Stimulated activated CD8-positive, alpha-beta memory T cell treated with anti-CD3 and anti-CD28 coated beads, Interleukin-7, amount 100 ng/mL, for 48 hours (primary cell): ENCODE results near the gene ALDH8A1.

ENCODE experiments used
- DNase-seq, 2 donors: peaks; one replicate each; pipeline ENCODE4 v3.0.0-alpha.2; 2020; ENCODE audit warnings: low read depth in 1 of 2; ENCODE audit errors: extremely low read depth in 1 of 2

The ALDH8A1 gene, protein sequence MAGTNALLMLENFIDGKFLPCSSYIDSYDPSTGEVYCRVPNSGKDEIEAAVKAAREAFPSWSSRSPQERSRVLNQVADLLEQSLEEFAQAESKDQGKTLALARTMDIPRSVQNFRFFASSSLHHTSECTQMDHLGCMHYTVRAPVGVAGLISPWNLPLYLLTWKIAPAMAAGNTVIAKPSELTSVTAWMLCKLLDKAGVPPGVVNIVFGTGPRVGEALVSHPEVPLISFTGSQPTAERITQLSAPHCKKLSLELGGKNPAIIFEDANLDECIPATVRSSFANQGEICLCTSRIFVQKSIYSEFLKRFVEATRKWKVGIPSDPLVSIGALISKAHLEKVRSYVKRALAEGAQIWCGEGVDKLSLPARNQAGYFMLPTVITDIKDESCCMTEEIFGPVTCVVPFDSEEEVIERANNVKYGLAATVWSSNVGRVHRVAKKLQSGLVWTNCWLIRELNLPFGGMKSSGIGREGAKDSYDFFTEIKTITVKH

DNA sequence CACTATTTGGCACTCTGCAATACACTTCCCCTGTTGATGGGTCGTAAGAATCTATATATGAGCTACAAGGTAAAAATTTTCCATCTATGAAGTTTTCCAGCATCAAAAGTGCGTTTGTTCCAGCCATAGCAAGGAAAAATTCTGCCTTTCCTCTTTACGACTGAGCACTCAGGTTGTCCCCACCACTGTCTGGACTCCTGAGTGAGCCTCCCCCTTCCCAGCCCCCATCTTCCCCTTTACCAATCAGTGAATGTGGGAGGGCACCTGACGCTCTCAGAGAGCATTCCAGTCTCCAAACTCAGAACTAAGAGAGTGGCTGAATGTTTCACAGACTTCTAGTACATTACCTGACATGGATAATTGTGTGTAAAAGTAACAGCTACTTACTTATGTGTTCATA lies at the start of gene ALDH8A1:
ALDH8A1 (minus strand) TSS at position 175 of the 400 bp plus-strand sequence; CDS start at position 127, 48 bp downstream.
- DNase-seq: no peak

DNA sequence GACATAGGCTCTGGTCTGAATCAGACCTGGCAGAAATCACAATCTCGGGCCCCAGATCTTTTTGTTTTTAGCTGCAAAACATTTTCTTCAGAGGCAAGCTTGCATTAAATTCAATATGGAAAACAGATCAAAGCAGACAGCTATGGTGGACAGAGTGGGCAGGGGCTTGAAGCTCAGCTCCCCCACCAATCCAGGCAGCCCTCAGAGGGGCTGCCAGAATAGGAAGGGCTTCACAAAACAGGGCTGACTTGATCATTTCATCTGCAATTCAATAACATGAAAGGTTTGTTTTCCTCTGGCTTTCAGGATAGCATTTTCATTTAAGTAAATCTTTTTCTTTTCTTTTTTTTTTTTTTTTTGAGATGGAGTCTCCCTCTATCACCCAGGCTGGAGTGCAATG lies 49.2 kb upstream of the ALDH8A1 start:
- no peak for DNase-seq

GRCh38 chr6:134997133-134997995 lies 47.5 kb upstream of the ALDH8A1 start:
- DNase-seq: no peak

- DNase-seq: no peak
Observed at GRCh38 chr6:134995536-134995935, 45.6 kb upstream of the ALDH8A1 start.

DNA sequence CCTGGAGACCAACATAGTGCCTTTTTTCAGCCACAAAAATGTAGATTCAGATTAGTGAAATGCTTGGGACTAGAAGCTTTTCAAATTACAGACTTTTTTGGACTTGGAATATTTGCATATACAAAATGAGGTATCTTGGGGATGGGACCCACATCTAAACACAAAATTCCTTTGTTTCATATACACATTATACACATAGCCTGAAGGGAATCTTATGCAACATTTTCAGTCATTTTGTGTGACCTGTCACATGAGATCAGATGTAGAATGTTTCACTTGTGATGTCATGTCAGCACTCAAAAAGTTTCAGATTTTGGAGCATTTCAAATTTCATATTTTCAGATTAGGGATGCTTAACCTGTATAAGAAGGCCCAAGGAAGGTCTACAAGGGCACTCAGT lies 44.5 kb upstream of the ALDH8A1 start:
- DNase-seq: no peak

GRCh38 chr6:134992155-134992554 lies 42.3 kb upstream of the ALDH8A1 start:
- DNase-seq: no peak

- no peak for DNase-seq
Observed at GRCh38 chr6:134990262-134990661, 40.4 kb upstream of the ALDH8A1 start.

- DNase-seq: no peak
Observed at GRCh38 chr6:134984821-134985220, 34.9 kb upstream of the ALDH8A1 start.

DNA sequence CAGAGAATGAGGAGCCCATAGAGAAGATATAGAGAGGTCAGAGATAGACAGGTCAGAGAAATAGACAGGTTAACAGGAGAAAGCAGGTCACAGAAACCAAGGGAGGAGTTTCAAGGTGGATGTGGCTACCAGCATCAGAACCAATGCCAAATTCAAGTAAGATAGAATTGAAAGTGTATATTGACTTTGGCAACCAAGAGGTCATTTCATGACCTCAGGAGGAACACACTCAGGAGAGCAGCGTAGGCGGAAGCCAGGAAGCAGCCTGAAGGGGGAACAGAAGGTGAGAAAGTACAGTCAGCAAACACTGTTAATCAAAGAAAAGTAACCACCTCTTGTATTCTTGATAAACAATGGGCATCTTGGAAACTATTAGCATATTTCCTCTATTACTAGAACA lies 33.9 kb upstream of the ALDH8A1 start:
- no peak for DNase-seq

GRCh38 chr6:134982161-134982560 lies 32.3 kb upstream of the ALDH8A1 start:
- no peak for DNase-seq

GRCh38 chr6:134980846-134981245 lies 30.9 kb upstream of the ALDH8A1 start:
- no peak for DNase-seq

DNA sequence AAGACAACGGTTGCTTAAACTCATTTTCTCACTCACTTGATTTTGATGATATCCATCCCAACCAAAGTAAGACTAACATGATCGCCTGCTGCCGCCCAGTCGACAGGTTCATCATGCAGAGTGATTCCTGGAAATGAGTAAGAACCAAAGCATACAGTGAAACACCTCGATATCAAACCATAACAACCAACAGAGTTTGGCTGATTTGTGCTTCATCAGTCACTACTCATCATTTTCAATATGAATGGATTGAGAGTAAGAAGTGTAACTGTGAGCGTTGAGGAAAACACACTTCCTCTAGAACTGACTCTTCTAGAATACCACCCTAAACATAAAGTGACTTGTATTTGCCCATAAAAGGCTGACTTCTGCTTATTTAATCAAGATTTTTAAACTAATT lies 29.2 kb upstream of the ALDH8A1 start:
- DNase-seq: peak; percentile 25 to 58

- no peak for DNase-seq
Observed at GRCh38 chr6:134974370-134974769, 24.5 kb upstream of the ALDH8A1 start.

DNA sequence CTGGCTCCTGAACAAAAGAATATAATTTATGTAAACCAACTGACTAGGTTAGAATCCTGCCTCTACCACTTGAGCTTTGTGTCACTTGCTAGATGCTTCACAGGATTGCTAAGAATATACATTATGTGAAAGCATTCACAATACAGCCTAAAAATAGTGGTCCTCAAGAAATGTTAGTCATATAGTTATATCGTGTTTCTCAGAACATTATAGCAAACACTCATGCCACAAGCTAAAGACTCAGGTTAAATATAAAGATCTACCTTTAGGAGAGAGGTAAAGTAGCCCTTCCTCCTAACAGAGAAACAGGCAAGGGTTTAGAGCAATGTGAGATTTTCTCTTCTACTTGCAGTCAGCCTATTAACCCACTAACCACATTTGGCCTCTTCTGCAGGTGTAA lies 17.8 kb upstream of the ALDH8A1 start:
- no peak for DNase-seq

- DNase-seq: no peak
Observed at GRCh38 chr6:134964451-134965203, 14.7 kb upstream of the ALDH8A1 start.

GRCh38 chr6:134962421-134962820 lies 12.5 kb upstream of the ALDH8A1 start:
- DNase-seq: no peak

DNA sequence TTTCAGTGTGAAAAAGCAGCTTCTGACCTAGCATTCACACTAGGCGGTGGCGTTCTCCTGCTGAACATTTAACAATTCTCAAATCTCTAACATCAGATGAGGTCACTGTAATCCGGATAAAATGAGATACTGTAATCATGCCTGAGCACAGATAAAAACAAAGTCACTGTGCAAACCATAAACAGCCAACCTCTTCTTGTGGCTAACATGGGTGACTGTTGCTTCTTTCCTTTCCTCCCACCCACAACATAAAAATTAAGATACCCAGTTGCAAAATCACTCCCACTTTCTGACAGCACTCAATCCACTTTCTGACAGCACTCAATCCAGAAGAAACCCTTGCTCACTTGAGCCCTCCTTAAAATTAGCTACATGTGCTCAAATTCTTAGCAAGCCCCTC lies 11.5 kb upstream of the ALDH8A1 start:
- no peak for DNase-seq

DNA sequence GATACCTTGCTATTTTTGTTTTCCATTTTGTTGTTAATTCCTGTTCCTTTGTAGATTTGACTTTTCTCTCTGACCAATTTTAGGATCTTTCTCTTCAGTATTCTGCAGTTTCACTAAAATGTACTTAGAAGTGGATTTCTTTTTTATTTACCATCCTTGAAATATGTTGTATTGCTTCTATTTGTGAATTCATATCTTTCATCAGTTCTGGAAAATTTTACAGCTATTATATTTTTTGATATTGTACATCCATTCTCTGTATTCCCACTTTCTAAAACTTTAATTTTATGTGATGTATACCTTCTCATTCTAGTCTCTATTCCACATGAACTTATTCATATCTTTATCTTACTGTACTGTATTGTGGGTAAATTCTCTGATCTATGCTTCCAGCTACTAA lies 9.7 kb upstream of the ALDH8A1 start:
- DNase-seq: no peak

- DNase-seq: no peak
Observed at GRCh38 chr6:134956676-134957075, 6.8 kb upstream of the ALDH8A1 start.

- DNase-seq: no peak
Observed at GRCh38 chr6:134956032-134956431, 6.1 kb upstream of the ALDH8A1 start.
